OCI-LY7 (cell line): Measurements from ENCODE around the gene CKAP4. TPM values are rescaled to one million over a fixed set of nuclear protein-coding genes. Genes with fewer than 3 reads are reported as not detected.

ENCODE experiments used
- BruUV-seq: library from RNA; stranded (reverse); fragments of 400-500 nt; replicated peaks from 2 replicates; lab custom pipeline; 2021; lab: Mats Ljungman, UMichigan
- CTCF ChIA-PET: fragments of 300-600 bp; sonication (Branson Sonifier 250); formaldehyde crosslinking; loops from one replicate; lab custom pipeline; 2022; ENCODE audit warnings: antibody characterized with exemption; ENCODE audit not compliant: unreplicated experiment; lab: Charles Lee
- POLR2A ChIA-PET: fragments of 300-600 bp; sonication (Branson Sonifier 250); formaldehyde crosslinking; loops from one replicate; lab custom pipeline; 2022; ENCODE audit warnings: antibody characterized with exemption; lab: Charles Lee
- DNase-seq: peaks from one replicate; pipeline ENCODE4 v3.0.0-alpha.2; 2015; ENCODE audit warnings: low spot score
- H2AFZ ChIP-seq: fragments of 200-600 bp; sonication (generic), shearing (Covaris generic); 2 replicates; pipeline ENCODE4 v1.6.1; 2014; ENCODE audit warnings: mild to moderate bottlenecking, antibody characterized with exemption, low read length, moderate library complexity
- H3K27ac ChIP-seq: fragments of 200-600 bp; sonication (generic); 2 replicates; pipeline ENCODE4 v1.5.1; 2014; ENCODE audit warnings: mixed run types, low read depth, mild to moderate bottlenecking, moderate library complexity, low read length, inconsistent platforms; ENCODE audit not compliant: poor library complexity, severe bottlenecking
- H3K36me3 ChIP-seq: fragments of 200-600 bp; sonication (generic); 2 replicates; pipeline ENCODE4 v1.6.1; 2014; ENCODE audit warnings: mild to moderate bottlenecking, antibody characterized with exemption, low read length, moderate library complexity, mixed read lengths; ENCODE audit not compliant: insufficient read depth
- H3K4me1 ChIP-seq: fragments of 200-600 bp; sonication (generic); 2 replicates; pipeline ENCODE4 v1.5.1; 2014; ENCODE audit warnings: mild to moderate bottlenecking, low read length; ENCODE audit not compliant: insufficient read depth, poor library complexity, severe bottlenecking
- H3K4me2 ChIP-seq: fragments of 200-600 bp; sonication (generic); 2 replicates; pipeline ENCODE4 v1.6.1; 2014; ENCODE audit warnings: mild to moderate bottlenecking, low read length
- H3K4me3 ChIP-seq: fragments of 200-600 bp; sonication (generic); 2 replicates; pipeline ENCODE4 v1.5.1; 2014; ENCODE audit warnings: mild to moderate bottlenecking, low read depth, low read length; ENCODE audit not compliant: poor library complexity, severe bottlenecking
- H3K79me2 ChIP-seq: fragments of 200-600 bp; sonication (generic); 2 replicates; pipeline ENCODE4 v1.6.1; 2016; ENCODE audit warnings: low read depth, mild to moderate bottlenecking, low read length, moderate library complexity, mixed read lengths; ENCODE audit not compliant: insufficient read depth
- H3K9me2 ChIP-seq: fragments of 200-600 bp; sonication (generic); 2 replicates; pipeline ENCODE4 v1.6.1; 2016; ENCODE audit warnings: mild to moderate bottlenecking, low read length, mixed read lengths; ENCODE audit not compliant: insufficient read depth
- H3K9me3 ChIP-seq: fragments of 200-600 bp; sonication (generic); 2 replicates; pipeline ENCODE4 v1.6.1; 2014; ENCODE audit warnings: mild to moderate bottlenecking, mixed run types, low read length, mixed read lengths
- H4K20me1 ChIP-seq: fragments of 200-600 bp; sonication (generic); 2 replicates; pipeline ENCODE4 v1.6.1; 2014; ENCODE audit warnings: mild to moderate bottlenecking, antibody characterized with exemption, low read length, moderate library complexity, mixed read lengths; ENCODE audit not compliant: insufficient read depth
- EZH2phosphoT487 ChIP-seq: fragments of 200-600 bp; sonication (generic); IDR thresholded peaks from 2 replicates; pipeline ENCODE4 v1.6.1; 2018; ENCODE audit warnings: low read depth, borderline replicate concordance, mild to moderate bottlenecking, mixed run types, antibody characterized with exemption, low read length, moderate library complexity, mixed read lengths
- intact Hi-C: fragments of 100-400 bp; cut with micrococcal nuclease; formaldehyde crosslinking; loops from one replicate; pipeline ENCODE4 v1.10.0; 2022; ENCODE audit not compliant: unreplicated experiment
- total RNA-seq, 2 experiments: library from RNA; depleted of rRNA in 1 of 2; stranded (reverse); fragments of >200 nt in 1 of 2; shearing (Covaris generic) in 1 of 2; gene quantifications; 2 replicates each; pipeline ENCODE4 v1.2.3, GENCODE V29; 2014 to 2022
- TF ChIP-seq, protein P1 (sequence below): fragments of 200-600 bp; sonication (generic); conservative IDR thresholded peaks from 2 replicates; pipeline ENCODE4 v1.5.1; 2014; ENCODE audit warnings: mild to moderate bottlenecking, antibody characterized with exemption, low read length, moderate library complexity, mixed read lengths

The CKAP4 gene
- total RNA-seq, 2 experiments from 2014 or later: 17.5 to 40.5 TPM

DNA sequence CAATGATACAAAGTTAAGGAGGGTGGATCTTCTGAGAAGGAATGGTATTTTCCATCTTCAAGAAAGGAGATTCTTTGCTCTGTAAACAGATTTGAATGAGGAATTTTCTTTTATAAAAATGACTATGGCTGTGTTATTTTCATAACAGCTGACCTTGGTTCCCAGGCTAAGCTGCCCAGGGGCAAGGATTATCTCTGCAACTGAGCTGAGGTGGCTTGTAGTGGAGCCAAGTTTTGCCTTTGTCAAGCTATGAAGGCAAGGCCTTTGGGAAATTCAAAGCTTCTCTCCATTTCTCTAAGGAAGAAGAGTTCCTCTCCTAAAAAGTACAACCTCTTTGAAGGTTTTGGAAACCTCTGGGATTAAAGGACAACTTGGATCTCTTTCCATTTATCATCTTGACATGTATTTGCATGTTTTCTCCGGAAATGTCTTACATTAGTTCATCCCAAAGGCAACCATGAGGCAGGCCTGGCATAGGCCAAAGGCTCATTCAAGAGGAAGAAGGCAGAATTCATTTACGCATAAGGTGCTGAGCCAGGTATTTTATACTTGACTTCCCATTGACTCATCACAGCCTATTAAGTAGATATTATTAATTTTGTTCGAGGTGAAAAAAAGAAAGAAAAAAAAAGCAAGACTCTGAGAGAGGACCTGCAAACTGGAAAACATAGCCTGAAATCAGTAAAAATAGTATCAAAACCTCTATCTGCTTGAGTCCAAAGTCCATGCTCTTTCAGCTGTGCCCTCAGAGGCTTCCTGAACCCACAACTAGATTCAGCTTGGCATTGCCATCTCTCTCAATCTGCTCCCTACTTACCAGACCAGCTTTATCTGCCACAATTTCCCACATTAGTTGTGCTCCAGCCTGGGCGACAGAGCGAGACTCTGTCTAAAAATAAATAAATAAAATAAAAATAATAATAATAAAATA, 24.0 kb upstream of the CKAP4 start:
- H3K9me2 ChIP-seq: no peaks in the 10 kb centered on the region
- ChIA-PET CTCF (interaction anchor here (1.1 kb wide), 1 partner anchor 10 kb away, joined by 4 read pairs; no protein-coding TSS in a partner anchor), POLR2A (interaction anchor here (1.7 kb wide), 1 partner anchor 18 kb away, joined by 4 read pairs; no protein-coding TSS in a partner anchor)
- no peak overlapping the region for H3K27ac ChIP-seq
- H3K9me3 ChIP-seq: no peaks in the 10 kb centered on the region
- no peaks in the 10 kb centered on the region for H4K20me1 ChIP-seq
- H3K4me1 ChIP-seq: peaks cover 18% of the 10 kb centered on the region
- no peak for TF ChIP-seq EZH2phosphoT487
- TF ChIP-seq, protein P1, sequence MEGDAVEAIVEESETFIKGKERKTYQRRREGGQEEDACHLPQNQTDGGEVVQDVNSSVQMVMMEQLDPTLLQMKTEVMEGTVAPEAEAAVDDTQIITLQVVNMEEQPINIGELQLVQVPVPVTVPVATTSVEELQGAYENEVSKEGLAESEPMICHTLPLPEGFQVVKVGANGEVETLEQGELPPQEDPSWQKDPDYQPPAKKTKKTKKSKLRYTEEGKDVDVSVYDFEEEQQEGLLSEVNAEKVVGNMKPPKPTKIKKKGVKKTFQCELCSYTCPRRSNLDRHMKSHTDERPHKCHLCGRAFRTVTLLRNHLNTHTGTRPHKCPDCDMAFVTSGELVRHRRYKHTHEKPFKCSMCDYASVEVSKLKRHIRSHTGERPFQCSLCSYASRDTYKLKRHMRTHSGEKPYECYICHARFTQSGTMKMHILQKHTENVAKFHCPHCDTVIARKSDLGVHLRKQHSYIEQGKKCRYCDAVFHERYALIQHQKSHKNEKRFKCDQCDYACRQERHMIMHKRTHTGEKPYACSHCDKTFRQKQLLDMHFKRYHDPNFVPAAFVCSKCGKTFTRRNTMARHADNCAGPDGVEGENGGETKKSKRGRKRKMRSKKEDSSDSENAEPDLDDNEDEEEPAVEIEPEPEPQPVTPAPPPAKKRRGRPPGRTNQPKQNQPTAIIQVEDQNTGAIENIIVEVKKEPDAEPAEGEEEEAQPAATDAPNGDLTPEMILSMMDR: no peak
- DNase-seq: no peak
- H3K4me2 ChIP-seq: no peak overlapping the region
- H2AFZ ChIP-seq: no peak overlapping the region
- intact Hi-C loops: no loop called here
- BruUV-seq: no TSS peak
- H3K79me2 ChIP-seq: no peaks in the 10 kb centered on the region
- no peak overlapping the region for H3K4me3 ChIP-seq
- H3K36me3 ChIP-seq: no peaks in the 10 kb centered on the region

GRCh38 chr12:106269150-106269771, 21.4 kb upstream of the CKAP4 start:
- Histone ChIP-seq H3K4me3 (no peak overlapping the region), H4K20me1 (no peaks in the 10 kb centered on the region), H3K79me2 (no peaks in the 10 kb centered on the region), H2AFZ (no peak overlapping the region), H3K9me2 (no peaks in the 10 kb centered on the region), H3K27ac (no peak overlapping the region), H3K36me3 (no peaks in the 10 kb centered on the region), H3K4me2 (no peak overlapping the region), H3K4me1 (no peaks in the 10 kb centered on the region), H3K9me3 (no peaks in the 10 kb centered on the region)
- ChIA-PET POLR2A (interaction anchor here (0.6 to 0.7 kb wide), 2 partner anchors 10 to 1945 kb away, joined by 3 read pairs; no protein-coding TSS in a partner anchor), CTCF (no interaction called here)
- DNase-seq: no peak
- no peak for TF ChIP-seq EZH2phosphoT487
- TF ChIP-seq, protein P1: no peak
- intact Hi-C loops: no loop called here
- BruUV-seq: no TSS peak
